Measurements from ENCODE around the gene HCCS.

The HCCS gene

GRCh38 chrX:11124112-11124511 is 13.0 kb downstream of the HCCS start:
- DNase-seq: no peak

GRCh38 chrX:11125060-11125459 is 13.9 kb downstream of the HCCS start:
- DNase-seq: no peak

- peak; percentile 53 for DNase-seq
Observed at GRCh38 chrX:11129534-11130105, 18.5 kb downstream of the HCCS start.

DNA sequence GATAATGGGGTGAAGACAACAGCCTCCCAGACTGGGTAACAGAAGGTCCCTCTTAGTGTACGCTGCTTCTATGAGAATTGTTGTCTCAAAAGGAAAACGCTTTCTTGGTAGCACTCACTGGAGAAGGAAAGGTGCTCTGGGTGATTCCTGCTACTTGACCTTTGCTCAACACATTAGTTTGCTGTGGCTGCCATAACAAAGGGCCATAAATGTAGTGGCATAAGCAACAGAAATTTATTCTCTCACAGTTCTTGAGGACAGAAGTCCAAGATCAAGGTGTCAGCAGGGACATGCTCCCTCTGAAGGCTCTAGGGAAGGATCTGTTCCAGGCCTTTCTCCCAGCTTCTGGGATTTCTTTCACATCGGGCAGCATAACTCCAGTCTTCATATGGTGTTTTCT is 19.0 kb downstream of the HCCS start:
- no peak for DNase-seq

DNA sequence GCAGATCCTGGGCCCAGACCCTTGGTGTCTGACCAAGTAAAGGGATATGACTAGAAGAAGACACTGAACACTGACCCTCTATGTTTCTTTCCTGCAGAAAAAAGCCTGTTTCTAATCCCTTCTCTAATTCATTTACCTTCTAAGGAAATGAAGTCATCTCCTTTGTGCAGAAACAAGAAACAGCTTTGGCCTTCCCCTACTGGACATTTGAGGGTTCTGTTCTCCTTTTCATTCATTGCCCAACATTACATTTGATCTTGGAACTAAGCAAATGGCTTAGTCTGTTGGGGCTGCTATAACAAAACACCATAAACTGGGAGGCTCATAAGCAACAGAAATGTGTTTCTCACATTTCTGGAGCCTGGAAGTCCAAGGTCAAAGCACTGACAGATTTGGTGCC is 20.0 kb downstream of the HCCS start:
- DNase-seq: no peak

- no peak for DNase-seq
Observed at GRCh38 chrX:11135564-11136185, 24.5 kb downstream of the HCCS start.

DNA sequence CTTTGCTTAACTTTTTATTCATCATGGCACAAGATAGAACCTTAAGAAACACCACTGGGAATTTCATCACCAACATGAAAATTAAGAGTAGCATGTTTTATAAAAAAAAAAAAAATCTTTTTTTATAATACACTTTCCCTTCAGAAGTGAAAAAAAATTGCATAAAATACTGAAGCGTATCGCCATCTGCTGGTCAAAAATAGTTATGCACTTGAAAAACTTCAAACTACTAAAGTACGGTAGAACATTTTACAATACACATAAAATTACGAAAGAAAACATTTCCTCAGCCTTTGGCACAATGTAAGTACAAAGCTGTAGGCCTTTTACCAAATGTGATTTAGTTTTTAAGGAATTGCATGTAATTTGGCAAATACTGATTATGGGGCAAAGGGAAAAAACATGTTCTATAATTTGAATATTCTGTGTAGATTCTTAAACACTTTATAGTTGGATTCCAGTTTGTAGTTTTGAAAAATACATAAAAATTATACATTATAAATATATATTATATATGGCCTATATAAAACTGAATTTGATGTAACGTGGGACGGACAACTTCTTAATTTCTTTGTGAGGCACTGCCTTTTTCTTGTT is 26.5 kb downstream of the HCCS start:
- DNase-seq: no peak

- no peak for DNase-seq
Observed at GRCh38 chrX:11138498-11139390, 27.6 kb downstream of the HCCS start.

GRCh38 chrX:11143931-11144678 is 33.0 kb downstream of the HCCS start:
- DNase-seq: peak; percentile 51

GRCh38 chrX:11146411-11146810 is 35.3 kb downstream of the HCCS start:
- no peak for DNase-seq

DNA sequence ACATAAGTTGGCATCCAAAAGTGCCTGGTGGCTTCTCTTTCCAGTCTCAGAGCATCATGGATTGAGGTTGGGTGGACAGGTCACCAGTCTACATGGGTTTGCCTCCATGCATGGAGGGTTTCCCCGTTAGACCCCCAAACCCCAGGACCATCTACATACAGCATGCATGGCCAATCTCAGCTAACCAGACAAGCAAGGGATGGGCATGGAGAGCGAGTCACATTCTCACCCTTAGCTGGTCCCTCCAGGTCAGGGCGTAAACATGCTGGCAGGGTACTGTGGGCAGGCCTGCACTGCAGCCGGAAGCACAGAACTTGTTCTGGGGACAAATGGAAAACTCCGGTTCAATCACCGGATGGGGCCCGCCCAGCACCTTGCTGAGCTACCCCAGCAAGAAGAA is 37.3 kb downstream of the HCCS start:
- DNase-seq: no peak

- peak; percentile 60 for DNase-seq
Observed at GRCh38 chrX:11151799-11152559, 40.8 kb downstream of the HCCS start.

GRCh38 chrX:11159149-11159548 is 48.0 kb downstream of the HCCS start:
- no peak for DNase-seq

DNA sequence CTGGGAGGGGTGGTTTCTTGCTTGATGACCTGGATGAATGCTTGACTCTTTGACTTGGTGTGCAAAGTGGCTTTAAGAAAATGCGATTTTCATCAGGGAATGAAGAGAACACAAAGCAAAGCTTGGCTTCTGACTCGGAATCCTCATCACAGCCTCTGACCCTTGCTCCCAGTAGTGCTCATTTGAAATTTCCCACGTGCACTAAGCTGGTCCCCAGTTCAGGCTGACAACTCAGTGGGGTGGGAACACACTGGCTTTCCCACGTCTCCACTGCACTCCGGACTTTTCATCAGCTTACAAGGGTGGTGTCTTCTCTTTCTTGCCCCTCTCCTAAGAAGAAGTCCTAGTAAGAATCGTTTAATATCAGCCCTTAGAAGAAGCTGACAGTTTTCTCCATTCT is 53.3 kb downstream of the HCCS start:
- no peak for DNase-seq

- DNase-seq: no peak
Observed at GRCh38 chrX:11171956-11172355, 60.8 kb downstream of the HCCS start.

- no peak for DNase-seq
Observed at GRCh38 chrX:11172415-11172814, 61.3 kb downstream of the HCCS start.

Measured in NCI-H2171 treated with DMSO at 0.1 percent for 48 hours (cell line).